ENCODE data around the gene SAP130.

DNA sequence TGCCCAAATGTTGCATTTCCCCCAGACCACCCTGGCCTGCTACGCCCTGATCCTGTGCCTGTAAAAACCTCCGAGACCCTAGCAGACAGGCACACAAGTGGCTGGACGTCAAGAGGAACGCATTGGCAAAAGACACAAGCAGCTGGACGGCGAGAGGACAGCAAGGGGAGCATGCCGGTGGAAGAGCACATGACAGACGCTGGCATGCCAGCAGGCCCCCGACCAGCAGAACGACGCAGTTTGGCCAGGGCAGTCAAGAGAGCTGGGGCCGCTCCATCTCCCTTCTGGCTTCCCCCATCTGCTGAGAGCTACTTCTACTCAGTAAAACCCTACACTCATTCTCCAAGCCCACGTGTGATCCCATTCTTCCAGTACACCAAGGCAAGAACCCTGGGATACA lies 42.1 kb downstream of the SAP130 start:
- TF ChIP-seq, protein P1, sequence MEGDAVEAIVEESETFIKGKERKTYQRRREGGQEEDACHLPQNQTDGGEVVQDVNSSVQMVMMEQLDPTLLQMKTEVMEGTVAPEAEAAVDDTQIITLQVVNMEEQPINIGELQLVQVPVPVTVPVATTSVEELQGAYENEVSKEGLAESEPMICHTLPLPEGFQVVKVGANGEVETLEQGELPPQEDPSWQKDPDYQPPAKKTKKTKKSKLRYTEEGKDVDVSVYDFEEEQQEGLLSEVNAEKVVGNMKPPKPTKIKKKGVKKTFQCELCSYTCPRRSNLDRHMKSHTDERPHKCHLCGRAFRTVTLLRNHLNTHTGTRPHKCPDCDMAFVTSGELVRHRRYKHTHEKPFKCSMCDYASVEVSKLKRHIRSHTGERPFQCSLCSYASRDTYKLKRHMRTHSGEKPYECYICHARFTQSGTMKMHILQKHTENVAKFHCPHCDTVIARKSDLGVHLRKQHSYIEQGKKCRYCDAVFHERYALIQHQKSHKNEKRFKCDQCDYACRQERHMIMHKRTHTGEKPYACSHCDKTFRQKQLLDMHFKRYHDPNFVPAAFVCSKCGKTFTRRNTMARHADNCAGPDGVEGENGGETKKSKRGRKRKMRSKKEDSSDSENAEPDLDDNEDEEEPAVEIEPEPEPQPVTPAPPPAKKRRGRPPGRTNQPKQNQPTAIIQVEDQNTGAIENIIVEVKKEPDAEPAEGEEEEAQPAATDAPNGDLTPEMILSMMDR (IDR thresholded peaks at IDR 0.05; ENCODE audit: low read depth, low read length): no peak
- TF ChIP-seq POLR2A (IDR thresholded peaks at IDR 0.05; ENCODE audit: extremely low read depth, insufficient read length): no peak
- TF ChIP-seq, protein P2, sequence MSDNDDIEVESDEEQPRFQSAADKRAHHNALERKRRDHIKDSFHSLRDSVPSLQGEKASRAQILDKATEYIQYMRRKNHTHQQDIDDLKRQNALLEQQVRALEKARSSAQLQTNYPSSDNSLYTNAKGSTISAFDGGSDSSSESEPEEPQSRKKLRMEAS (IDR thresholded peaks at IDR 0.05; ENCODE audit: low read depth, low read length): no peak
